Osteocyte (in vitro differentiated cells): ENCODE data around the gene COQ10B. TPM values are rescaled to one million over a fixed set of nuclear protein-coding genes. Genes with fewer than 3 reads are reported as not detected.

Experiments used
- DNase-seq: peaks from one replicate; pipeline ENCODE4 v3.0.0; 2021; ENCODE audit warnings: mixed read lengths; ENCODE audit not compliant: unreplicated experiment; ENCODE audit errors: extremely low spot score
- H3K27ac Mint-ChIP-seq: one replicate; pipeline ENCODE4 v1.8.0; 2021; ENCODE audit warnings: mild to moderate bottlenecking, mixed read lengths; ENCODE audit not compliant: unreplicated experiment
- H3K27me3 Mint-ChIP-seq: one replicate; pipeline ENCODE4 v1.8.0; 2021; ENCODE audit warnings: mixed read lengths; ENCODE audit not compliant: unreplicated experiment
- H3K36me3 Mint-ChIP-seq: one replicate; pipeline ENCODE4 v1.8.0; 2021; ENCODE audit warnings: mixed read lengths; ENCODE audit not compliant: unreplicated experiment
- H3K4me1 Mint-ChIP-seq: one replicate; pipeline ENCODE4 v1.8.0; 2021; ENCODE audit warnings: mixed read lengths; ENCODE audit not compliant: unreplicated experiment
- H3K4me3 Mint-ChIP-seq: one replicate; pipeline ENCODE4 v1.8.0; 2021; ENCODE audit warnings: mild to moderate bottlenecking, moderate library complexity, mixed read lengths; ENCODE audit not compliant: unreplicated experiment
- H3K9me3 Mint-ChIP-seq: one replicate; pipeline ENCODE4 v1.8.0; 2021; ENCODE audit warnings: mixed read lengths; ENCODE audit not compliant: unreplicated experiment
- total RNA-seq: library from RNA; stranded (reverse); gene quantifications from 2 replicates; pipeline ENCODE4 v1.2.1, GENCODE V29; 2021
- TF ChIP-seq, protein P1 (sequence below): fragments of 200-600 bp; sonication (generic); IDR thresholded peaks from 2 replicates; pipeline ENCODE4 v1.5.0; 2021; ENCODE audit warnings: antibody characterized with exemption, mild to moderate bottlenecking, moderate library complexity

The COQ10B gene
- total RNA-seq, 1 donor from 2014 or later, result 23.5 TPM

DNA sequence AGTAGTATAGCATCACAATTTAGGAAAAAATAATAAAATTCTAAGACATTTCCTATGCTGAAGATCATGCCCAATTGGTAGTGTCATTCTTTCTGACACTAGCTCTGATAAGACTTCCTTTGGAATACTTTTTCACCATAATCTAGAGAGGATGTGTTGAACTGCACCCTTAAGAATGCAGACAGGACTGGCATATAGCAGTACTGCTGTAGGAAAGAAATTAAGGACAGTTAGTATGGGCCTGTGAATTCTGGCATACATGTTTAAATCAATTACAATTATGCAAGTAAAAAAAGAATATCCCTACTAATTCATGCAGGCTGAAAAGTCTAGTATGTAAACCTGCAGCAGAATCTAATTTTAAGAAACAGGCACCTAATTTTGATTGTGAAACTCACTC is 33.9 kb upstream of the COQ10B start:
- Mint-ChIP-seq H3K4me3 (no peak overlapping the region), H3K36me3 (peaks cover 33% of the 10 kb centered on the region), H3K9me3 (no peaks in the 10 kb centered on the region), H3K27me3 (no peaks in the 10 kb centered on the region), H3K4me1 (peaks cover 2% of the 10 kb centered on the region), H3K27ac (no peak overlapping the region)
- TF ChIP-seq, protein P1, sequence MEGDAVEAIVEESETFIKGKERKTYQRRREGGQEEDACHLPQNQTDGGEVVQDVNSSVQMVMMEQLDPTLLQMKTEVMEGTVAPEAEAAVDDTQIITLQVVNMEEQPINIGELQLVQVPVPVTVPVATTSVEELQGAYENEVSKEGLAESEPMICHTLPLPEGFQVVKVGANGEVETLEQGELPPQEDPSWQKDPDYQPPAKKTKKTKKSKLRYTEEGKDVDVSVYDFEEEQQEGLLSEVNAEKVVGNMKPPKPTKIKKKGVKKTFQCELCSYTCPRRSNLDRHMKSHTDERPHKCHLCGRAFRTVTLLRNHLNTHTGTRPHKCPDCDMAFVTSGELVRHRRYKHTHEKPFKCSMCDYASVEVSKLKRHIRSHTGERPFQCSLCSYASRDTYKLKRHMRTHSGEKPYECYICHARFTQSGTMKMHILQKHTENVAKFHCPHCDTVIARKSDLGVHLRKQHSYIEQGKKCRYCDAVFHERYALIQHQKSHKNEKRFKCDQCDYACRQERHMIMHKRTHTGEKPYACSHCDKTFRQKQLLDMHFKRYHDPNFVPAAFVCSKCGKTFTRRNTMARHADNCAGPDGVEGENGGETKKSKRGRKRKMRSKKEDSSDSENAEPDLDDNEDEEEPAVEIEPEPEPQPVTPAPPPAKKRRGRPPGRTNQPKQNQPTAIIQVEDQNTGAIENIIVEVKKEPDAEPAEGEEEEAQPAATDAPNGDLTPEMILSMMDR, result no peak
- no peak for DNase-seq

DNA sequence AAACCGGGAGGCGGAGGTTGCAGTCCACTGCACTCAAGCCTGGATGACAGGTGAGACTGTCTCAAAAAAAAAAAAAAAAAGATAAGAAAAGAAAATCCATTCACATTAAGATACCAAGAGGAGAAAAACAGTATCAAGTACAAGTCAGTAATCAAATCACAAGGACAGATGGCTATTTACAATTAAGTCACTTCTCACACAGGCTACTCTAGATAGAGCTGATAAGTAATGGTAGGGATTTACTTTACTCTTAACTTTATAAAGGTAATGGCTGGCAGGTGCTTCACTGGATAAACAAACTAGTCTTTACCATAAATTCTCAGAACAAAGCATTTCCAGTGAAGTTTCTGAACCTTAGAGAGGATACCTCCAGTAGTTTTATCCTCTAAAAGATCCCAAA is 30.0 kb upstream of the COQ10B start:
- no peak overlapping the region for H3K4me3 Mint-ChIP-seq
- no peak for DNase-seq
- TF ChIP-seq, protein P1, result no peak
- no peaks in the 10 kb centered on the region for H3K27me3 Mint-ChIP-seq
- no peaks in the 10 kb centered on the region for H3K9me3 Mint-ChIP-seq
- H3K4me1 Mint-ChIP-seq, result peaks cover 22% of the 10 kb centered on the region
- H3K36me3 Mint-ChIP-seq, result peaks cover 10% of the 10 kb centered on the region
- no peak overlapping the region for H3K27ac Mint-ChIP-seq

DNA sequence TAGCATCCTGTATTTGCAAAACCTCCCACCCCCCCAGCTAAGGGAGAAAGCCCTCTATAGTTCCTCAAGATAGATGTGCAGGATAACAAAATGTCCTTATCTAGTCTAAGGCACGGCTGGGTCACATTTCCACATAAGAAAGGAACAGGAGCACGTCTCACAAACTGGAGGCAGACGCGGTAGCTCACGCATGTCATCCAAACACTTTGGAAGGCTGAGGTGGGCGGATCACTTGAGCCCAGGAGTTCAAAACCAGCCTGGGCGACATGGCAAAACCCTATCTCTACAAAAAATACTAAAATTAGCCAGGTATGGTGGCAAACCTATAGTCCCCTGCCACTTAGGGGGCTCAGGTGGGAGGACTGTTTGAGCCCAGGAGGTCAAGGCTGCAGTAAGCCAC is 27.8 kb upstream of the COQ10B start:
- no peaks in the 10 kb centered on the region for H3K27me3 Mint-ChIP-seq
- no peak overlapping the region for H3K27ac Mint-ChIP-seq
- H3K4me3 Mint-ChIP-seq, result no peak overlapping the region
- TF ChIP-seq, protein P1, result no peak
- no peaks in the 10 kb centered on the region for H3K9me3 Mint-ChIP-seq
- H3K4me1 Mint-ChIP-seq, result peaks cover 41% of the 10 kb centered on the region
- DNase-seq, result no peak
- peaks cover 13% of the 10 kb centered on the region for H3K36me3 Mint-ChIP-seq

DNA sequence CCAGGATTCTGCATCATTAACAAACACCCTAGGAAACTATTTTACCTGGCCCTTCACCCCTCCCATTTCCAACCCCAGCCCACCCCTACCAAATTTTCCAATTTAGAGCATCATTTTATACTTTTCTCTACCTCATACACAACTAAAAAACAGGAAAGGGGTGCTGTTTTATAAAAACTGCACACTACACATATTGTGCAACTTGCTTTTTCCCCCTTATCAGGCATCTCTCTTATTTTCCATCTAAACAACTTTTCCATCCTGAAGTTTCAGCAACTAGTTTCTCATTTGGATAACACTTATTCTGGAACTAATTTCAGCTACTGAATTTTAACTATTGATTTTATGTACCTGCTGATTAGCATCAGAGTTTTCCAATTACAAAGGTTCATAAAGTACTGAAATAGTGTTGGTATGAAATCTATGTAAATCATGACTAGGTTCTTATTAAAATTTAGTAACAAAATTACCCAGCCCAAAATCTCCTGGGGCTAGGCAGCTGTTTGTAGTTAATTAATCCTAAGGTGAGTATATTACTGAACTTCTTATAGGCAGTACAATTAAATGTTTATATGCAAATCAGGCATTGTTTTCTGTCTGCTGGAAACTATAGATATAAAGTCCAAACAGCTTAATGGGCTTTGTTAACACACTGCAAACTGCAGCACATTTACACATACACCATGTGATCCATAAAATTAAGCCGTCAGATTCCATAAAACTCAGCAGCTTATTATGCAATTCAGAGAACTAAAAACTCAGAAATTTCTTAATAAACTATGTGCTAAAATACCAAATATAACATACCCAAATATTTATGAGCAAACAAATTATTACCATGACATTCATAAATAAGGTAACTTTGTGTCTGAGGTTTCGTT is 26.4 kb upstream of the COQ10B start:
- TF ChIP-seq, protein P1, result no peak
- Mint-ChIP-seq H3K4me3 (no peak overlapping the region), H3K27me3 (no peaks in the 10 kb centered on the region), H3K9me3 (no peaks in the 10 kb centered on the region), H3K4me1 (peaks cover 54% of the 10 kb centered on the region), H3K36me3 (peaks cover 8% of the 10 kb centered on the region), H3K27ac (no peak overlapping the region)
- DNase-seq, result no peak

DNA sequence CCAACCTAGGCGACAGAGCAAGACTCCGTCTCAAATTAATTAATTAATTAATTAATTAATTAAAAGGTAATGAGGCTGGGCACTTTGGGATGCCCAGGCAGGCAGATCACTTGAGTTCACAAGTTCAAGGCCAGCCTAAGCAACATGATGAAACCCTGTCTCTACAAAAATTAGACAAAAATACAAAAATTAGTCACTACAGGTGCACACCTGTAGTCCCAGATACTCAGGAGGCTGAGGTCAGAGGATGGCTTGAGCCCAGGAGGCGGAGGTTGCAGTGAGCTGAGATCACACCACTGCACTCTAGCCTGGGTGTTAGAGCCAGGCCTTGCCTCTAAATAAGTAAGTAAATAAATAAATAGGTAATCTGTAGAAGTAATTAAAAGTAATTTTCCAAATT is 25.4 kb upstream of the COQ10B start:
- Mint-ChIP-seq H3K9me3 (no peaks in the 10 kb centered on the region), H3K27ac (no peak overlapping the region), H3K27me3 (no peaks in the 10 kb centered on the region), H3K36me3 (peaks cover 7% of the 10 kb centered on the region), H3K4me3 (no peak overlapping the region), H3K4me1 (peaks cover 64% of the 10 kb centered on the region)
- no peak for DNase-seq
- TF ChIP-seq, protein P1, result no peak
